ENCODE data around the gene NMU. TPM values are rescaled to one million over a fixed set of nuclear protein-coding genes. Genes with fewer than 3 reads are reported as not detected.

The NMU gene
- total and polyA plus RNA-seq, 2 experiments from 2014 or later = not detected

DNA sequence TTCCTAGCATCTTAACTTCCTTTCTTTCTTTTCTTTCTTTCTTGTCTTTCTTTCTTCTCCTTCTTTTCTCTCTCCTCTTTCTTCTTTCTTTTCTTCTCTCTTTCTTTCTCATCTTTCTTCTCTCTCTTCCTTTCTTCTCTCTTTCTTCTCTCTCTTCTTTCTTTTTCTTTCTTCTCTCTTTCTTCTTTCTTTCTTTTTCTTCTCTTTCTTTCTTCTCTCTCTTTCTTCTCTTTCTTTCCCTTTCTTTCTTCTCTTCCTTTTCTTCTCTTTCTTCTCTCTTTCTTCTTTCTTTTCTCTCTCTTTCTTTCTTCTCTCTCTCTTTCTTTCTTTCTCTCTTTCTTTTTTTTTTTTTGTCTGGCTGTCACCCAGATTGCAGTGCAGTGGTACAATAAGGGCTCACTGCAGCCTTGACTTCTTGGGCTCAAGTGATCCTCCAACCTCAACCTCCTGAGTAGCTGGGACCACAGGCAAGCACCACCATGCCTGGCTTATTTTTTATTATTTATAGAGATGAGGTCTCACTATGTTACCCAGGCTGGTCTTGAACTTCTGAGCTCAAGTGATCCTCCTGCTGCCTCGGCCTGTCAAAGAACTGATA, 17.5 kb downstream of the NMU start:
- WGBS, 2 experiments (ENCODE audit: low coverage in 1 of 2, low lambda C conversion rate in 2 of 2, missing lambda C conversion rate in 2 of 2) = 56 to 68% methylated on average over 1 of the region's 1 CpG
- no peak for TF ChIP-seq EZH2 (IDR thresholded peaks at IDR 0.05; ENCODE audit: insufficient read depth, poor library complexity, severe bottlenecking)
- no peak for TF ChIP-seq EZH2phosphoT487 (IDR thresholded peaks at IDR 0.05; ENCODE audit: insufficient read depth, low read depth)
- DNase-seq = no peak
- no peaks in the 10 kb centered on the region for H4K20me1 ChIP-seq (ENCODE audit: insufficient read depth)
- no peaks in the 10 kb centered on the region for H3K79me2 ChIP-seq (ENCODE audit: insufficient read depth)
- H3K4me2 ChIP-seq (ENCODE audit: unreplicated experiment) = no peak overlapping the region
- no peaks in the 10 kb centered on the region for H3F3A ChIP-seq (ENCODE audit: insufficient read depth)
- in situ Hi-C loops (cut with MboI) = no loop called here
- H3K9me3 ChIP-seq (ENCODE audit: low read depth) = no peaks in the 10 kb centered on the region
- no peaks in the 10 kb centered on the region for H3K4me1 ChIP-seq (ENCODE audit: insufficient read depth)
- H3K9me2 ChIP-seq (ENCODE audit: insufficient read depth) = no peaks in the 10 kb centered on the region
- no peak overlapping the region for H3K9ac ChIP-seq
- H3K27me3 ChIP-seq (replicated peaks; ENCODE audit: insufficient read depth) = no peaks in the 10 kb centered on the region
- H3K4me3 ChIP-seq = no peak overlapping the region
- H2AFZ ChIP-seq = no peak overlapping the region
- H3K36me3 ChIP-seq (ENCODE audit: low read depth) = no peaks in the 10 kb centered on the region
- H3K27ac ChIP-seq = no peak overlapping the region

DNA sequence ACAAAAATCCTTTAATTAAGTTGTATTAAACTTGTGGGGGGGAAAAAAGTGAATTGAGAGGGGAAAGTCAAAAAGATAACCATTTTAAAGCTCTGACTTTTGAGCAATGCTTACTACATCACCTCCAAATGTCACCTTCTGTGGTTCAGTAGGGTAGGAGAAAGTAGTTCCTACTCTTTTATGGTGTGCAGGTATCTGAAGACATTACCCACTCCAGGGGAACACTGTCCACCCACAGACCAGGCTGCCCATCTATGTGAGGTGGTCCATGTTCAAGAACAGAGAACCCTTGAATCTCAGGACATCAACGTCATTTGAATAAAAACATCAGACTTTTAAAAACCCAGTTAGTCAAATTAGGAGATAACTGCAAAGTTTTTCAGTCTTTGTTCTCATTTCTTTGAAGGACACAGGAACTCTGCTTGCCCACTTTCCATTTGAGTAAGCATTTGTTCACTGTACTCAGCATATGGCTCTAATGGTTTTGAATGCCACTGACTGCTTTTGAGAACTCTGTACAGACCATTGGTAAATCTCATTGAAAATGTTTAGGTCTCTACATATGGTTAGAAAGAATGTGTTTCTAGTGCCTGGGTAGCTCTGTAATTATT, 18.4 kb downstream of the NMU start:
- Histone ChIP-seq H3K4me1 (ENCODE audit: insufficient read depth) (no peaks in the 10 kb centered on the region), H2AFZ (no peak overlapping the region), H3K36me3 (ENCODE audit: low read depth) (no peaks in the 10 kb centered on the region), H3K4me3 (no peak overlapping the region), H3K27ac (no peak overlapping the region), H3K27me3 (replicated peaks; ENCODE audit: insufficient read depth) (no peaks in the 10 kb centered on the region), H3F3A (ENCODE audit: insufficient read depth) (no peaks in the 10 kb centered on the region), H3K9me2 (ENCODE audit: insufficient read depth) (no peaks in the 10 kb centered on the region), H3K9ac (no peak overlapping the region), H3K79me2 (ENCODE audit: insufficient read depth) (no peaks in the 10 kb centered on the region), H3K4me2 (ENCODE audit: unreplicated experiment) (no peak overlapping the region), H3K9me3 (ENCODE audit: low read depth) (no peaks in the 10 kb centered on the region), H4K20me1 (ENCODE audit: insufficient read depth) (no peaks in the 10 kb centered on the region)
- 6 to 7% methylated on average over 1 of the region's 1 CpG for WGBS, 2 experiments (ENCODE audit: low coverage in 1 of 2, low lambda C conversion rate in 2 of 2, missing lambda C conversion rate in 2 of 2)
- no peak for TF ChIP-seq EZH2 (IDR thresholded peaks at IDR 0.05; ENCODE audit: insufficient read depth, poor library complexity, severe bottlenecking)
- TF ChIP-seq EZH2phosphoT487 (IDR thresholded peaks at IDR 0.05; ENCODE audit: insufficient read depth, low read depth) = no peak
- in situ Hi-C loops (cut with MboI) = no loop called here
- no peak for DNase-seq

DNA sequence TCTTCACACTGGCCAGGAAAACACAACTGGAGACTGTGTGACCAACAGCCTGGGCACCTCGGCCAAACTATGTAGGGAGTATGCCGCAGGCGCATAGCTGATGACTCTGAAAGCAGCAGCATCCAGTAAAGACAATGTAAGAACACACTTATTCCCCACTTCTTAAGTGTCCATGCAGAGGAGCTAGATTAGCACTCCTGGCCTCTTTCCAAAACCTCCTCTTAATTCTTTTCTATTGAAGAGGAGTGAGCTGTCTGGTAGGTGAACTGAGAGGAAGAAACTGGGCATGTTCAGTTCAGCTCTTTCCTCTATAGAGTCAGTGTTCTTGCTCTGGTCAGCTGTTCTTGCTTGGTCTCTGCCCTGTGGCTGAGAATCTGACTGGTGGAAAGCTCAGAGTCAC, 21.1 kb downstream of the NMU start:
- Histone ChIP-seq H3K9ac (no peak overlapping the region), H3K4me1 (ENCODE audit: insufficient read depth) (no peaks in the 10 kb centered on the region), H3K79me2 (ENCODE audit: insufficient read depth) (no peaks in the 10 kb centered on the region), H3K4me2 (ENCODE audit: unreplicated experiment) (no peak overlapping the region), H3K9me2 (ENCODE audit: insufficient read depth) (no peaks in the 10 kb centered on the region), H3K4me3 (no peak overlapping the region), H3K27ac (no peak overlapping the region), H3K9me3 (ENCODE audit: low read depth) (no peaks in the 10 kb centered on the region), H3K36me3 (ENCODE audit: low read depth) (no peaks in the 10 kb centered on the region), H3K27me3 (replicated peaks; ENCODE audit: insufficient read depth) (no peaks in the 10 kb centered on the region), H3F3A (ENCODE audit: insufficient read depth) (no peaks in the 10 kb centered on the region), H2AFZ (no peak overlapping the region), H4K20me1 (ENCODE audit: insufficient read depth) (no peaks in the 10 kb centered on the region)
- in situ Hi-C loops (cut with MboI) = no loop called here
- DNase-seq = no peak
- 95 to 98% methylated on average over 3 of the region's 3 CpGs for WGBS, 2 experiments (ENCODE audit: low coverage in 1 of 2, low lambda C conversion rate in 2 of 2, missing lambda C conversion rate in 2 of 2)
- TF ChIP-seq EZH2 (IDR thresholded peaks at IDR 0.05; ENCODE audit: insufficient read depth, poor library complexity, severe bottlenecking) = no peak
- no peak for TF ChIP-seq EZH2phosphoT487 (IDR thresholded peaks at IDR 0.05; ENCODE audit: insufficient read depth, low read depth)

DNA sequence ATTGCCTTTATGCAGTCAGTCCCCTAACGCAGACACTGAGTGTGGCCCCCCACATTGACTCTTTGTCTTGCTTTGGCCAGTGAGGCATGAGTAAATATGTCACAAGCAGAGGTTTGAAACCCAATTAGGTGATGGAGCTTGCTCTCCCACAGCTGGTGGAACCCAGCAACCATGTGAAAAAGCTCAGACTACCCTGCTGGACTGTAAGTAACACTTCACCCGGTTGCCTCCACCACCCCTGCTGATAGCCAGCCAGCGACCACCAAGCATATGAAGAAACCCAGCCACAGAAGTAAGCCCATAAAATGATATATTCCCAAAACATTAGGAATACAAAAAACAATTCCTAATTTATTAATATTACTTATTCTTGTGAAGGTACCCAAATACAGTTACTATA, 22.5 kb downstream of the NMU start:
- Histone ChIP-seq H3K4me3 (no peak overlapping the region), H3F3A (ENCODE audit: insufficient read depth) (peaks cover 10% of the 10 kb centered on the region), H3K9me3 (ENCODE audit: low read depth) (no peaks in the 10 kb centered on the region), H2AFZ (no peak overlapping the region), H3K27me3 (replicated peaks; ENCODE audit: insufficient read depth) (no peaks in the 10 kb centered on the region), H4K20me1 (ENCODE audit: insufficient read depth) (no peaks in the 10 kb centered on the region), H3K36me3 (ENCODE audit: low read depth) (no peaks in the 10 kb centered on the region), H3K4me1 (ENCODE audit: insufficient read depth) (peaks cover 10% of the 10 kb centered on the region), H3K79me2 (ENCODE audit: insufficient read depth) (no peaks in the 10 kb centered on the region), H3K9me2 (ENCODE audit: insufficient read depth) (no peaks in the 10 kb centered on the region), H3K9ac (no peak overlapping the region), H3K4me2 (ENCODE audit: unreplicated experiment) (no peak overlapping the region), H3K27ac (no peak overlapping the region)
- no peak for DNase-seq
- in situ Hi-C loops (cut with MboI) = no loop called here
- WGBS, 2 experiments (ENCODE audit: low coverage in 1 of 2, low lambda C conversion rate in 2 of 2, missing lambda C conversion rate in 2 of 2) = 54 to 56% methylated on average over 3 of the region's 3 CpGs
- TF ChIP-seq EZH2 (IDR thresholded peaks at IDR 0.05; ENCODE audit: insufficient read depth, poor library complexity, severe bottlenecking) (no peak), EZH2phosphoT487 (IDR thresholded peaks at IDR 0.05; ENCODE audit: insufficient read depth, low read depth) (no peak)
